ENCODE measurements around the gene TMEM258. TPM values are rescaled to one million over a fixed set of nuclear protein-coding genes. Genes with fewer than 3 reads are reported as not detected.

The TMEM258 gene
- total RNA-seq, 1 donor from 2014 or later, result 161 TPM

GRCh38 chr11:61797263-61797944 lies 5.0 kb upstream of the TMEM258 start:
- DNase-seq (ENCODE audit: low read depth in 2 of 2), result peak; percentile 89 to 92

GRCh38 chr11:61795876-61796526 lies 3.6 kb upstream of the TMEM258 start:
- DNase-seq (ENCODE audit: low read depth in 2 of 2), result no peak

DNA sequence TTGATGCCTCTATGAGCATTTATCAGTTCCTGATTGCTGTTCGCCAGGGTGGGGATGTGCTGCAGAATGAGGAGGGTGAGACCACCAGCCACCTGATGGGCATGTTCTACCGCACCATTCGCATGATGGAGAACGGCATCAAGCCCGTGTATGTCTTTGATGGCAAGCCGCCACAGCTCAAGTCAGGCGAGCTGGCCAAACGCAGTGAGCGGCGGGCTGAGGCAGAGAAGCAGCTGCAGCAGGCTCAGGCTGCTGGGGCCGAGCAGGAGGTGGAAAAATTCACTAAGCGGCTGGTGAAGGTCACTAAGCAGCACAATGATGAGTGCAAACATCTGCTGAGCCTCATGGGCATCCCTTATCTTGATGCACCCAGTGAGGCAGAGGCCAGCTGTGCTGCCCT lies 3.1 kb upstream of the TMEM258 start:
- no peak for DNase-seq (ENCODE audit: low read depth in 2 of 2)

- no peak for DNase-seq (ENCODE audit: low read depth in 2 of 2)
Observed at GRCh38 chr11:61794579-61794978, 2.2 kb upstream of the TMEM258 start.

DNA sequence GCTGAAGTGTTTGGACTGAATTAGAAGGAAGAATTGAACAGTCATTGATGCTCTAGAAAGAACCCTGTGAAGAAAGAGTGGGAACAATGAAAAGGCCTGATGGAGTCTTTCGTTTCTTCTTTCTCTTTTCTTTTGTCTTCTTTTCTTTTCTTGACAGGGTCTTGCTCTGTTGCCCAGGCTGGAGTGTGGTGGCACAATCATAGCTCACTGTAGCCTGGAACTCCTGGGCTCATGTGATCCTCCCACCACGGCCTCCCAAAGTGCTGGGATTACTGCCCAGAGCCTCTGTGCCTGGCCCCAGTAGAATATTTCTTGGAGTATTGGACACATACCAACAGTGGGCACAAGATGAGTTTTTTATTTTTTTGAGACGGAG lies 1.4 kb upstream of the TMEM258 start:
- DNase-seq (ENCODE audit: low read depth in 2 of 2), result no peak

DNA sequence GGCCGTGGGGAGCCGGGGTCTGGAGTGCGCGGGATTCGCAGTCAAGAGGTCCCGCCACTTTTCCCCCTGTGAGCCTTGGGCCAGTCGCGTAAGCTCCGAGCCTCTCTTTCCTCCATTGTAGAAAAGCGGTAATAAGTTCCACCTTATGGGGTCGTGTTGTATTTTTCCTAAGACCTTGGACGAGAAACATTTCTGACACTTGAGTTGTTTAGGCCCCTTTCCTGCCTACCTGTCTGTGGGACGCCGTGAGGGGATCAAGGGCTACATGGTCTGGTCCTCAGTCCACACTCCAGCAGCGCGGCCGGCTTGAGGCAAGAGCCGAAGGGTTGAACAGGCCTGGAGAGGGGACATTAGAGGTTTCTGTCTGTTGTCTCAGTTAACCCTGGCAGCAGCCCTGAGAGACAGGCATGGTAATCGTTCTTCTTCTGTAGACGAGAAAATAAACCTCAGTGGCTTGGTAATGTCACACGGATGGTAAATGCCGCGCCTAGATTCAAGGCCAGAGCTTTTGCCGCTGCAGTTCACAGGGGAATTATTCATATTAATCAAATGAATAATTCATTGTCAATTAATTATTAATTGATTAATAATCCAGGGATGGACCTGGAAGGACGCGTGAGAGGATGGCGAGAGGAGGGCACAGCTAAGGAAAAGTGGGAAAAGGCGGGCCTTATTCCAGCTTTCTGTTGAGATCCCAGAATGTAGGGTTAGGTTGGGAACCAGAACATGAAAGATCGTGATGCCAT lies 857 bp upstream of the TMEM258 start:
- DNase-seq (ENCODE audit: low read depth in 2 of 2), result no peak

- DNase-seq (ENCODE audit: low read depth in 2 of 2), result peak; percentile 94 to 95
Observed at GRCh38 chr11:61791737-61792309, 576 bp downstream of the TMEM258 start.

- peak; percentile 62 to 73 for DNase-seq (ENCODE audit: low read depth in 2 of 2)
Observed at GRCh38 chr11:61787928-61788491, 4.4 kb downstream of the TMEM258 start.

DNA sequence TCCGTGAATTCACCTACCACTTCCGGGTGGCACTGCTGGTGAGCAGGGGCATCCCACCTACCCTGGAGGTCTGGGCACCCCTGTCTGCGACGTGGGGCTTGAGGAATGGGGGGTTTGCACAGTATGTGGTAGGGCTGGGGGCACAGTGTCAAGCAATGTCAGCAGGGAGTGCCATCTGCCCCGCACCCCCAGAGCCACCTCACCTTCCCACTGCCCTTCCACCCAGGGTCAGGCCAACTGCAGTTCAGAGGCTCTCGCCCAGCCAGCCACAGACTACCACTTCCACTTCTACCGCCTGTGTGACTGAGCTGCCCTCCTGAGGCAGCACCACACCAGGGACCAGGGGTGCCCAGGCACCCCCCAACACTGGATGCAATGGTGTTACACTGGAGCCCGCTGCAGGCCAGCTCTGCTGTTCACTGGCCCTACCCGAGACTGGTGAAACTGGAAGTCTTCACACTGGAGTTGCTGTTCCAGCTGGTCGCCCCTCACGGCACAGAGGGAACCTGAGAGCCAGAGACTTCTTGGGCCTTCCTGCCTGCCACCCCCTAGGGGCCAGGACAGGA lies 6.5 kb downstream of the TMEM258 start:
- DNase-seq (ENCODE audit: low read depth in 2 of 2), result no peak

- DNase-seq (ENCODE audit: low read depth in 2 of 2), result no peak
Observed at GRCh38 chr11:61784506-61784805, 7.9 kb downstream of the TMEM258 start.

DNA sequence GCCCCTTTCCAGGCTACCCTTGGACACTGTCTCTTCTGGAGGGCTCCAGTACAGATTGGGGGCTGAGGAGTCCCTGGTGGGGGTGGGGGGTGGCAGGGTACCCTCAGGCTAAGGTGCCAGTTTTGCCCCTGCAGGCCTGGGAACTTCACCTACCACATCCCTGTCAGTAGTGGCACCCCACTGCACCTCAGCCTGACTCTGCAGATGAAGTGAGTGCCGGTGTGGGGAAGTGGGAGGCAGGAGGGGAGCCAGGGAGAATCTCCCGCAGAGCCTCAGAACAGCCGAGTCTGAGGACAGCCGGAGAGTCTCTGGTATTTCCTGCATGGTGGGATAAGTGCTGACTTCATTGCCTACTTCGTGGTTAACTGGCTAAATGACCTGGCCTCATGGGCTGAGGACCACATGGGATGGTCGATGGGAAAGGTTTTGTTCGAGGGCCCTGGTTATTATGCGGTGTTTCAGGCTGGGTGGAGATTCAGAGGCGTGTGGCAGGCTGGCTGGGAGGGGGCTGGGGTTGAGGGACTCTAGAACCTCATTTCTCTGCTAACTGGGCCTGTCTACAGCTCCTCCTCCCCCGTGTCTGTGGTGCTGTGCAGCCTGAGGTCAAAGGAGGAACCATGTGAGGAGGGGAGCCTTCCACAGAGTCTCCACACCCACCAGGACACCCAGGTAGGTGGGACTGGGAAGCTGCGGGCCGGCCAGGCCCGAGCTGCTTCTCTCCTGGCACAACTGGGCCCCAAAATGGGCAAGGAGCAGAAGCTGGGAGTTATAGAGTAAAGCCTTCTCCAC lies 8.5 kb downstream of the TMEM258 start:
- DNase-seq (ENCODE audit: low read depth in 2 of 2), result peak in 1 of 2 donors; percentile 25

DNA sequence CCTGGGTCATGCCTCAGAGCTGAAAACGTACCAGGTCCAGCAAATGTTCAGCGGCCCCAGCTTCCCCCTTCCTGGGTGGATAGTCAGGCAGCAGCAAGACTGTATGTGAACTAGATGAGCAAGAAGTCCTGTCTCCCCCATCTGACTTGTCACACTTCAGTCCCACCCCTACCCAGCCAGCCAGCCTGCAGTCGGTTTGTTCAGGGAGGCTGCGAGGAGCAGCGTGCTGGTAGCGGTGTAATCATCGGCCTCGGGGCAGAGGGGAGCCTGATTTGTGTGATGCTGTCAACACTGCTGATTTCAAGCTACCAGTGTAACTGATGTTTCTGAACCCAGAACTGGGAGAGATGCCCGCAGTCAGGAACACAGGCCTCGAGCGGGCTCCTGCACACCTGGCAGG lies 9.6 kb downstream of the TMEM258 start:
- DNase-seq (ENCODE audit: low read depth in 2 of 2), result no peak

GRCh38 chr11:61782299-61782698 lies 10.1 kb downstream of the TMEM258 start:
- no peak for DNase-seq (ENCODE audit: low read depth in 2 of 2)

GRCh38 chr11:61781585-61781984 lies 10.8 kb downstream of the TMEM258 start:
- DNase-seq (ENCODE audit: low read depth in 2 of 2), result no peak

- DNase-seq (ENCODE audit: low read depth in 2 of 2), result no peak
Observed at GRCh38 chr11:61780581-61781162, 11.7 kb downstream of the TMEM258 start.

- DNase-seq (ENCODE audit: low read depth in 2 of 2), result no peak
Observed at GRCh38 chr11:61779666-61780525, 12.5 kb downstream of the TMEM258 start.

GRCh38 chr11:61778920-61779650 lies 13.3 kb downstream of the TMEM258 start:
- DNase-seq (ENCODE audit: low read depth in 2 of 2), result no peak

GRCh38 chr11:61778357-61778886 lies 14.0 kb downstream of the TMEM258 start:
- no peak for DNase-seq (ENCODE audit: low read depth in 2 of 2)
